ENCODE results near the gene EEF1G.
"Not testable (repeated sequence)": the region's sequence is repeated elsewhere in the genome, so short reads cannot be mapped to it uniquely, and the experiment has no call there.

The EEF1G gene

GRCh38 chr11:62573592-62574362 is at the start of gene EEF1G:
TSS of gene EEF1G (minus strand) at chr11:62573891. CDS start at chr11:62573842, 49 bp downstream.
- DNase-seq, result peak; percentile 91 to 100 (median 98)

- DNase-seq, result peak in 1 of 6 experiments; percentile 12
Observed at GRCh38 chr11:62622476-62623089, 48.9 kb upstream of the EEF1G start.

- DNase-seq, result peak; percentile 91 to 96 (median 93)
Observed at GRCh38 chr11:62621567-62622470, 48.1 kb upstream of the EEF1G start, which contains the start of gene B3GAT3. TSS of gene B3GAT3 (minus strand) at chr11:62621986. CDS start at chr11:62621947, 39 bp downstream.

- no peak for DNase-seq
Observed at GRCh38 chr11:62621027-62621566, 47.4 kb upstream of the EEF1G start.

GRCh38 chr11:62616957-62617356 is 43.3 kb upstream of the EEF1G start:
- not testable (repeated sequence) for DNase-seq

GRCh38 chr11:62615521-62615920 is 41.8 kb upstream of the EEF1G start:
- DNase-seq, result no peak

- no peak for DNase-seq
Observed at GRCh38 chr11:62614275-62614674, 40.6 kb upstream of the EEF1G start.

- DNase-seq, result peak in 2 of 6 experiments; percentile 28 to 40
Observed at GRCh38 chr11:62613291-62613778, 39.6 kb upstream of the EEF1G start.

GRCh38 chr11:62612366-62613290 is 38.9 kb upstream of the EEF1G start, which contains the start of the genes EML3 and ROM1:
TSS of gene EML3 (minus strand) at chr11:62612775. CDS start at chr11:62612457, 318 bp downstream.
TSS of gene ROM1 (plus strand) at chr11:62613257. CDS start at chr11:62613282, 25 bp downstream.
- peak; percentile 72 to 90 (median 82) for DNase-seq

GRCh38 chr11:62611705-62612365 is 38.1 kb upstream of the EEF1G start:
- DNase-seq, result peak in 4 of 6 experiments; percentile 43 to 66 (median 65)

- no peak for DNase-seq
Observed at GRCh38 chr11:62610814-62611704, 37.4 kb upstream of the EEF1G start.

- DNase-seq, result no peak
Observed at GRCh38 chr11:62610403-62610802, 36.7 kb upstream of the EEF1G start.

GRCh38 chr11:62608776-62609175 is 35.1 kb upstream of the EEF1G start:
- no peak for DNase-seq

GRCh38 chr11:62607714-62608113 is 34.0 kb upstream of the EEF1G start:
- DNase-seq, result no peak

- DNase-seq, result no peak
Observed at GRCh38 chr11:62605902-62606301, 32.2 kb upstream of the EEF1G start.

- DNase-seq, result no peak
Observed at GRCh38 chr11:62605467-62605866, 31.8 kb upstream of the EEF1G start.

- no peak for DNase-seq
Observed at GRCh38 chr11:62604460-62605120, 30.9 kb upstream of the EEF1G start.

GRCh38 chr11:62603776-62604299 is 30.1 kb upstream of the EEF1G start:
- no peak for DNase-seq

- no peak for DNase-seq
Observed at GRCh38 chr11:62603072-62603408, 29.3 kb upstream of the EEF1G start.
